HG03521 (cell line): ENCODE data around the gene PDZK1.
"Not testable (repeated sequence)": the region's sequence is repeated elsewhere in the genome, so short reads cannot be mapped to it uniquely, and the experiment has no call there.

ENCODE experiments used
- ATAC-seq: cut with Tn5 transposase; IDR thresholded peaks from one replicate; pipeline ENCODE4 v1.9.1; 2021; ENCODE audit warnings: mild to moderate bottlenecking, moderate library complexity; ENCODE audit not compliant: unreplicated experiment

The PDZK1 gene

GRCh38 chr1:145665015-145665414 lies 42.2 kb downstream of the PDZK1 start:
- ATAC-seq, result not testable (repeated sequence)

GRCh38 chr1:145662502-145662901 lies 44.7 kb downstream of the PDZK1 start:
- ATAC-seq, result not testable (repeated sequence)

GRCh38 chr1:145656245-145656943 lies 50.8 kb downstream of the PDZK1 start:
- ATAC-seq, result not testable (repeated sequence)

- peak; percentile 61 for ATAC-seq
Observed at GRCh38 chr1:145643990-145644389, 63.2 kb downstream of the PDZK1 start.

- ATAC-seq, result not testable (repeated sequence)
Observed at GRCh38 chr1:145641886-145642285, 65.3 kb downstream of the PDZK1 start.

- not testable (repeated sequence) for ATAC-seq
Observed at GRCh38 chr1:145636237-145636636, 70.9 kb downstream of the PDZK1 start.

- not testable (repeated sequence) for ATAC-seq
Observed at GRCh38 chr1:145622177-145622576, 85.0 kb downstream of the PDZK1 start.
